Measurements from ENCODE around the gene HSPA1L.

HSPA1L gene

DNA sequence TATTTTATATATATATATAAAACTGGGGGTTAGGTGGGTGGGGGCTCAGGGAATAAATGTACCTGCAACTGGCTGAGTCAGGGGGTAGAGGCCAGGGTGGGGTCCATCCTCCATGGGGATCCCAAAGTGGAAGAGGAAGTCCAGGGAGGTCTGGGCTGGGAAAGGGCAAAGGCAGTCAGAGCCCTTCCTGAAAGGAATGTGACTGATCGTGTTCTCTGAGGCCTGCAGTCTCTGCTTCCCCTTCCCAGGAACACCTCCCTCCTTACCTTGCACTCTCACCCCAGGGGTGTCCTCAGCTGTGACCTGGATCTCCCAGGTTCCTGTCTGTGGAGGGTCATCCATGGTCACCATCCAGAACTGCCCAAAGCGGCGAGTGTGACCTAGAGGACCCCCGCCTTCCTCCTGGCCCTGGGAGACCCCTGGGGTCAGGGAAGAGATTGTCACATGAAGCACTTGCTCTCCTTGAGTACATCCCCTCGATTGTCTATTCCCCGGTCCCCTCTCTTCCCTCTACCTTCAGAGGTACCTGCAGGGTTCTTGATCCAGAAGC is 47.9 kb downstream of the HSPA1L start:
- no peak for DNase-seq (ENCODE audit: low read depth in 4 of 4, low spot score in 1 of 4)

DNA sequence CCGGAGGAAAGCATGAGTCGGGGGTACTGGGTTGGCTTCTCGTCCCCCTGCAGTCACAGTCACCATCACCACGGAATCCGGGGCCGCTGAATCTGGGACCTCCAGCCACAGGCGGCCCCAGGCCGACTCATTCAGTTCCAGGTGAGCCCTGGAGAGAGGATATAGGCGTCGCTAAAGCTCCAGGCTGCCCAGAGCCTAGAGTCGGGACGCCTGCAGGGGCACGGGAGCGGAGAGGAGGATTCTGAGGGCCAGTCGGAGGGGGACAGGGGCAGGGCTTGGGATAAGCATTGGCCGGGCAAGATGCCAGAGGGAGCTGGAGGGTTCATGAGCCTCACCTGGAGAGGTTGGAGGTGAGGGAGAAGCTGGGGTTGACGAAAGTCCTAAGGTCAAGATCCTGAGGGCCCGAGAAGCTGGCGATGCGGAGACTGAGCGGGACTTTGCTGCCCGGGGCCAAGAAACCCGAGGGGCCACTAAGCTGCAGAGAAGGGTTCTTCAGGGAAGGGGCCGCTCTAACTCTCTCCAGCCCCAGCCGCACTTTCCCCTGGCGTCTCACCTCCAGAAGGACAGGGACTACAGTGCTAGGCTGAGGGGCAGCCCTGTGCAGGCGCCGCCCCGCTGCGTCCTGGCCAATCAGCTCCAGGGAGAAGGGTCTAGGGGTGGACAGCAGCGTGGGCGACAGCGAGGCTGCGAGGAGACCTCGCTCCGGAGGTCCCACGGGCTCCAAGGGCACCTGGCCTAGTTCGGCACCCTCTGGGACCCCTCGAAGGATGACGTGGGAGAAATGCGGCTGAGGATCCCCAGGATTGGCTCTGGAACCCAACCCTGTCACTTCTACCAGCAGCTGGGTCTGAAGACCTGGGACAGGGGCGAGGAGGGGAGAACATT is 48.9 kb downstream of the HSPA1L start:
- no peak for DNase-seq (ENCODE audit: low read depth in 4 of 4, low spot score in 1 of 4)

DNA sequence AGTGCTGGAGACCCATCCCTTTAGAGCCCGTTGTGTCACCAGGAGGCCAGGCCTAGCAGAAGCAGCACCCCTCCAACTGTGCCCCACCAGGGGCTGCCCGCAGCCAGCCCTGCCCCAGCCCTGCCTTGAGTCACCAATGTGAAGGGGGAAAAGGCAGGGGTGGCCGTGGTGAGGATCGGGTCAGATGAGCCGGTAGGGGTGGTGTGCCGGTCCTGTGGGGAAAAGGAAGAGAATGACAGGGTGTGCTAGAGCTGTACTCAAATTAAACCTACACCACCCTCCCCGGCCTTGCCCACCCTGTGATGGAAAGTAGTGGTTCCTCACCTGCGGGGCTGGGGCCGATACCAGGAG is 49.5 kb downstream of the HSPA1L start:
- no peak for DNase-seq (ENCODE audit: low read depth in 4 of 4, low spot score in 1 of 4)

DNA sequence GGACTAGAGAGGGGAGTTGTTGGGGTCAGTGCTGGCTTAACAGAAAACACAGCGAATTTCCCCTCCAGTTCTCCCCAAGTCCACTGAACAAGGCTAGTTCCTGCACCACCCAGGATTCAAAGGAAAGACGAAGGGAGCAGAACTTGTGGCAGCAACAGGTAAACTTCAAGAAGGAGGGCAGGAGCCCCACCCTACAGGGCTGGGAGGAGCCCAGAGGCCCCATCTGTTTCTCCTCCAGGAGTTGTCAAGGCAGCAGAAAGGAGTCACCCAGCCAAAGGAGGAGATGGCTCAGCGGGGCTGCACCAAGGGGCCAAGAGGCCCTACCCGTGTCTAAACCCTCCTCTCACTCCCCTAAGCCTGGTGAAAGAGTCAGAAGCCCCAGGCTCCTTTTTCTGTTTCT is 50.9 kb downstream of the HSPA1L start:
- DNase-seq (ENCODE audit: low read depth in 4 of 4, low spot score in 1 of 4): no peak

DNA sequence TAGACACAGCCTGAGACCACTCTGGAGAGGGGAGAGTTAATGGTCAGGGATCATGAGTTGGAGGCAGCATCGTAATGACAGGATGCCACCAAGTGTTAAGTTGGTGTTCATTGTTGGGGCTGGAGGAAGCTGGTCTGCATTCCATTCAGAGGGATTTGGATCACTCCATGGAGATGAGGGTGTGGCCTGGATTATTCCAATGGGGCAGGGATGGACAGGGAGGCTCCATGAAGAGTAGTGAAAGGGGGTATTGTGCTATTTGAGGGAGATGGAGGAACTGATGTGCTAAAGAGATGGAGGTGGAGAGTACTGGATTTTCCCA is 51.5 kb downstream of the HSPA1L start:
- no peak for DNase-seq (ENCODE audit: low read depth in 4 of 4, low spot score in 1 of 4)

DNA sequence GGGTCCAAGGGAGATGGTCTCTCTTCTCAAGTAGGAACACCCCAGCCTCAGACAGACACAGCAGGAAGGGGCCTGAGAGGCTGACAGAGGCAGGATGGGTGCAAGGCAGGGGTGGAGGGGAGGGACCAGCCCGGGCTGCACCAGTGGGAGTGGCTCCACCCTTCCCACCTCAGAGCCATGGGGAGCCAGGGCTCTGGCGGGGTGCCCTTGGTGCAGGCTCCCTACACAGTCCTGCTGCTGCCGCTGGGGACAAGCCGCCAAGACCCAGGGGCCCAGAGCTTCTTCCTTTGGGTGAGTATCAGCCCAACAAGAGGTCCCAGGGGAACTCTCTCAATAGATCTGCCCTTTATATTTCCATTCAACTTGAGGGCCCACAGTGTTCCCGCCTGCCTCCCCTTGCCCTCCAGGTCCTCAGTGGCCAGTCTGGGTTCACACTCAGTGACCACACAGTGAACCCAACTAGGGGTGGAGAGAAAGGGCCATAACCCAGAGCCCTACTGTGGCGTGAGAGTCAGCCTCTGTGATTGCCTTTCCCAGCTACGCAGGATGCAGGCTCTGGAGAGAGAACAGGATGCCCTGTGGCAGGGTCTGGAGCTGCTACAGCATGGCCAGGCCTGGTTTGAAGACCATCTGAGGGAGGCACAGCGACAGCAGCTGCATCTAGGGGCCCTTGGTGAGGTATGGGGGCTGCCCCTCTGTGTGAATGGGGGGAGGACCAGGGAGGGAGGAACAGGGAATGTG is 52.0 kb downstream of the HSPA1L start:
- no peak for DNase-seq (ENCODE audit: low read depth in 4 of 4, low spot score in 1 of 4)

DNA sequence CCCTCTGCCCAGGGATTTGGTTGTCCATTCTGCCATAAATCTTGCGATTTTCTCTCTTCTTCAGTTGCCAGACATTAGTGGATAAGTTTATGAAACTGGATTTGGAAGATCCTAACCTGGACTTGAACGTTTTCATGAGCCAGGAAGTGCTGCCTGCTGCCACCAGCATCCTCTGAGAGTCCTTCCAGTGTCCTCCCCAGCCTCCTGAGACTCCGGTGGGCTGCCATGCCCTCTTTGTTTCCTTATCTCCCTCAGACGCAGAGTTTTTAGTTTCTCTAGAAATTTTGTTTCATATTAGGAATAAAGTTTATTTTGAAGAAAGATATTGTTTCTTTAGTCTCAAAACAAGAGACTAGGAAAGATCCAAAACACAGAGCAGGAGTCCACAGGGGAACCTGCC is 52.7 kb downstream of the HSPA1L start, which contains the start of gene SAPCD1:
Gene SAPCD1 (plus strand): TSS at position 301 of the 400 bp plus-strand sequence. CDS start 399 bp downstream, outside the sequence.
- DNase-seq (ENCODE audit: low read depth in 4 of 4, low spot score in 1 of 4): no peak

DNA sequence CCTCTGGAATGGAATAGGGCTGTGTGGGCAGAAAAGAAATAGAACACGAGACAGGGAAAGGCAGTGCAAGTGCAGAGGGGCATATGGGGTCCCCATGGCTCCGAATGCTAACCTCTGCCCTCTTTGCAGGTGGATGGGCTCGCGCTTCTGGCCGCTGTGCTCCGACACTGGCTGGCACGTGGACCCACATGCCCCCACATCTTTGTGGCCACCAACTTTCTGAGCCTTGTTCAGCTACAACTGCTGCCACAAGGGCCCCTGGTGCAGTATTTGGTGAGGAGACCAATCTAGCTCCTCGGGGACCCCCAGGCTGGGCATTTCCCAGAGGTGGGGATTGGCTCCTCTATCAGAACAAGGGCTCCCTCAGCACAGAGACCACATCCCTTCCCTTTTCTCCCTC is 53.7 kb downstream of the HSPA1L start:
- no peak for DNase-seq (ENCODE audit: low read depth in 4 of 4, low spot score in 1 of 4)

DNA sequence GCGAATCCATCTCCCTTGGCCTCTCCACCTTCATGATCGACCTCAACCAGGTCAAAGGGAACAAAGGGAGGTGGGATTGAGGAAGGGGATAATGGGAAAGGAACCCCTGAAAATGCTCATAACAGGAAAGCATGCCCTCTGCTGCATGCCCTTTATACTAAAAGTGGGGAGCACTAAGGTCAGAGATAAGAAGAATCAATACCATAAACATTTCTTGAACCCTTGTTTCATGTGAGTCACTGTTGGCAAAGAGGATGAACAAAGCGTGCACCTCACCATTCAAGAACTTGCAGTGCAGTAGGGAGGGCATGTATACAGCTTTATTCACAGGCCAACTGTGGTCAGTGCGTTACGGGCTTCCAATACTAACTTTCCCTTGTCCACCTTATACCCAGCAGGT is 54.3 kb downstream of the HSPA1L start:
- DNase-seq (ENCODE audit: low read depth in 4 of 4, low spot score in 1 of 4): no peak
